Measurements from ENCODE around the gene SCD.
"Not testable (repeated sequence)": the region's sequence is repeated elsewhere in the genome, so short reads cannot be mapped to it uniquely, and the experiment has no call there.

SCD gene

DNA sequence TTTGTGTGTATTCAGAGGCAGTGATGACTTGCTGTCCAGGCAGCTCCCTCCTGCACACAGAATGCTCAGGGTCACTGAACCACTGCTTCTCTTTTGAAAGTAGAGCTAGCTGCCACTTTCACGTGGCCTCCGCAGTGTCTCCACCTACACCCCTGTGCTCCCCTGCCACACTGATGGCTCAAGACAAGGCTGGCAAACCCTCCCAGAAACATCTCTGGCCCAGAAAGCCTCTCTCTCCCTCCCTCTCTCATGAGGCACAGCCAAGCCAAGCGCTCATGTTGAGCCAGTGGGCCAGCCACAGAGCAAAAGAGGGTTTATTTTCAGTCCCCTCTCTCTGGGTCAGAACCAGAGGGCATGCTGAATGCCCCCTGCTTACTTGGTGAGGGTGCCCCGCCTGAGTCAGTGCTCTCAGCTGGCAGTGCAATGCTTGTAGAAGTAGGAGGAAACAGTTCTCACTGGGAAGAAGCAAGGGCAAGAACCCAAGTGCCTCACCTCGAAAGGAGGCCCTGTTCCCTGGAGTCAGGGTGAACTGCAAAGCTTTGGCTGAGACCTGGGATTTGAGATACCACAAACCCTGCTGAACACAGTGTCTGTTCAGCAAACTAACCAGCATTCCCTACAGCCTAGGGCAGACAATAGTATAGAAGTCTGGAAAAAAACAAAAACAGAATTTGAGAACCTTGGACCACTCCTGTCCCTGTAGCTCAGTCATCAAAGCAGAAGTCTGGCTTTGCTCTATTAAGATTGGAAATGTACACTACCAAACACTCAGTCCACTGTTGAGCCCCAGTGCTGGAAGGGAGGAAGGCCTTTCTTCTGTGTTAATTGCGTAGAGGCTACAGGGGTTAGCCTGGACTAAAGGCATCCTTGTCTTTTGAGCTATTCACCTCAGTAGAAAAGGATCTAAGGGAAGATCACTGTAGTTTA is 15.8 kb downstream of the SCD start:
- no peak for DNase-seq

DNA sequence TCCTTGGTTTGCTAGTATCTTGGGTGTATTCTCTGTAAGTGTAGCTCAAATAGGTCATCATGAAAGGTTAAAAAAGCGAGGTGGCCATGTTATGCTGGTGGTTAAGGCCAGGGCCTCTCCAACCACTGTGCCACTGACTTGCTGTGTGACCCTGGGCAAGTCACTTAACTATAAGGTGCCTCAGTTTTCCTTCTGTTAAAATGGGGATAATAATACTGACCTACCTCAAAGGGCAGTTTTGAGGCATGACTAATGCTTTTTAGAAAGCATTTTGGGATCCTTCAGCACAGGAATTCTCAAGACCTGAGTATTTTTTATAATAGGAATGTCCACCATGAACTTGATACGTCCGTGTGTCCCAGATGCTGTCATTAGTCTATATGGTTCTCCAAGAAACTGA is 17.1 kb downstream of the SCD start:
- no peak for DNase-seq

DNA sequence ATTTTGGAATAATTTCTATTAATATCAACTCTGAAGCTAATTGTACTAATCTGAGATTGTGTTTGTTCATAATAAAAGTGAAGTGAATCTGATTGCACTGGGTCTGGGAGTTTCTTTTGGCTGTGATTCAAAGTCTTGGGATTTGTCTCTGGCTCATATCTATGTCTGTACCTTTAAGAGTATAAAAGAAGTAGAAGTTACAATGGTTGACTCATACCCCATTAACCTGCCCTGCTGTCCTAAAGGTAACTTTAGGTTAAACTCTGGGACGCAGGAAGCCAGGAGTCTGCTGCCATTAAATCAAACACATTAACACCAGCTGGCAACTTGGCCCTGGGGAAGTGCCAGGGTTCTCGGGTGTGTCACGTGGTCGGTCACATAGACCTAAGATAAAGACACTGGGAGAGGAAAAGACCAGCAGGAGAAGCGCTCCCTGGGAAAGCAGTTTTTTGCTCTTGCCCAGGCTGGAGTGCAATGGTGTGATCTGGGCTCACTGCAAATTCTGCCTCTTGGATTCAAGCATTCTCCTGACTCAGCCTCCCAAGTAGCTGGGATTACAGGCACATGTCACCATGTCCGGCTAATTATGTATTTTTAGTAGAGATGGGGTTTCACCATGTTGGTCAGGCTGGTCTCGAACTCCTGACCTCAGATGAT is 17.8 kb downstream of the SCD start:
- DNase-seq = no peak

DNA sequence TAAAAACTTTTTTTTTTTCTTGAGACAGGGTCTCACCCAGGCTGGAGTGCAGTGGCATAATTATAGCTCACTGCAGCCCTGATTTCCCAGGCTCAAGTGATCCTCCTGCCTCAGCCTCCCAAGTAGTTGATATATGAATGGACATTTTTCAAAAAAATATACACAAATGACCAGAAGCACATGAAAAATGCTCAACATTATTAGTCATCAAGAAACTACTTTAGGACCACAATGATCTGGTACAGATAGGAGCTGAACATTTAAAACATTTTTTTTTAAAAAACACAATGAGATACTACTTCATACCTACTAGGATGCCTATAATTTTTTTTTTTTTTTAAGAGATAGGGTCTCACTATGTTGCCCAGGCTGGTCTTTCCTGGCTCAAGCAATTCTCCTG is 21.7 kb downstream of the SCD start:
- no peak for DNase-seq

DNA sequence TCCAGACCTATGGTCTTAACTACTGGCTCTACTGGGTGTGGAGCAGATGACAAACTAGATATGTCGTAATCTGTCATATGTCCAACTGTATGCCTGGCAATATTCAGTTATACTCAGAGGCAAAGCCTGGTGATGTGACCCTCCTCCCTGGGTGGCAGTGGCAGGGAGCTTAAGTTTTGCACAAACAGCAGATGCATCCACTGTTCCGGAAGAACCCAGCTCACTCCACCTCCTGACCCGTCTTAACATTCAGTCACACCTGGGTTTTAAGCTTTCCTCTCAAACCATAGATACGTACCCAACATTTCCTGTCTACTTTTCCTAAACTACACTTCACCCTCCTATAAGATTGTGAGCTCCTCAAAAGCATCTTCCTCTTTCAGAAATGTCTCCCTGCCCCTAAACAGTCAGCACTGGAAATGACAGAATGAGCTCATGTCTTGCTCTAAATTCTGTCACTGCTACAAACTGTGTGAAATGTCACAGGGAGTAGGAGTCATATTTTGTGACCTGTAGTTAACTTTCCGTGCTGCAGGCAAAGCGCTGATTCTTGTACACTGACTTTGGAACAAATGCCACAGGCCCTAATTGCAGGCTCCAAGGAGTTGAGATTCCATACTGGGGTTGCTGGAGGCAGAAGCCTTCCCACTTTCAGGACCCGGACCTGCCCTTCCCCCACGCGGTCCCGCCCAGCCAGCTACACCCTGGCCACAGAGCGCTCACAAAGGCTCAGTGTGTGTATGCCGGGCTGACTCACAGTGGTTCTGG is 23.9 kb downstream of the SCD start:
- peak in 4 of 5 donors; percentile 20 to 79 (median 26) for DNase-seq

DNA sequence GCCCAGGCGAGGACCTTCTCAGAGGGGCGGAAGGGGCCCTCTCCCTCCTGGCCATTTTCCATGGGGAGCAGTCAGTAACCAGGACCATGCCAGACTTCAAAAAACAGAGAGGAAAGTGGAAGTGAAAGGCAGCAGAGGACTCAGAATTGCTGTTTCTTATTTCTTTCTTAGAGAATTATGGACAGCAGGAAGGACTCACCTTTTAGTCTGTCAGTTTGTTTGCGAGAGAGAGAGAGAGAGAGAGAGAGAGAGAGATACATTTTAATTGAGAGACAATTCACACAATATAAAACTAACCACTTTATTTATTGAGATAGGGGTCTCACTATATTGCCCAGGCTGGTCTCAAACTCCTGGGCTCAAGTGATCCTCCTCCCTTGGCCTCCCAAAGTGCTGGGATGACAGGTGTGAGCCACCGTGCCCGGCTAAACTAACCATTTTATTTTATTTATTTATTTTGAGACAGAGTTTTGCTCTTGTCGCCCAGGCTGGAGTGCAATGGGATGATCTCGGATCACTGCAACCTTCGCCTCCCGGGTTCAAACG is 24.5 kb downstream of the SCD start:
- DNase-seq = no peak

DNA sequence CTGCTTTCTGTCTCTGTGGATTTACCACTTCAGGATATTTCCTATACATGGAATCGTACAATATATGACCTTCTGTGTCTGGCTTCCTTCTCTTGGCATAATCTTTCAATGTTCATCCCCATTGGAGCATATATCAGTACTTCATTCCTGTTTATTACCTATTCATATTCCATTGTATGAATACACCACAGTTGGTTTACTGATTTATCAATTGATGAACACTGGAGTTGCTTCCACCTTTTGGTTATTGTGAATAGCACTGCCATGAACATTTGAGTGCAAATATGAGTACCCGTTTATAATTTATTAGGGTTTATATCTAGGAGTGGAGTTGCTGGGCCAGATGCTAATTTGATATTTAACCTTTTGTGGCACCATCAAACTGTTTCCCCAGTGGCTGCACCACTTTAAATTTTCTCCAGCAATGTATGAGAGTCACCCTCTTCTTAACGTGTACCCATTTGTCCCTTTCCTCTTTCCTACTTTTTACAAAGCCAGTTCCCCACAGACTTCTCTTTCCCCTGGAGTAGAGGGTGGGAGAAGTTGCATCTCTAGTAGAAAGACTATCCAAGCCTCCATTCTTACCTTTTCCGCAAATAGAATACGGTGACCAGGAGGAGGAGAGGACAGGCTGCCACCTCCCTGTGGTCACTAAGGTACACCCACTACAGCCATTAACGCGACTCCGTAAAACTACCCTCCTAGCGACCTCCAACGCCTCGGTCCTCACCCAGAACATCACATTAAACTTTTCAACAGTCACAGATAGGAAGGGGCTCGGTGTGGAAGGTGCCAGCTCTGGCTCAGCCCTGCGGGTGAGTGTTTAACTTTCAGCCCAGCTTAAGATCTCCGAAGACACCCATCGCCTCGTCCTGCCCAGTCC is 25.6 kb downstream of the SCD start:
- no peak for DNase-seq

DNA sequence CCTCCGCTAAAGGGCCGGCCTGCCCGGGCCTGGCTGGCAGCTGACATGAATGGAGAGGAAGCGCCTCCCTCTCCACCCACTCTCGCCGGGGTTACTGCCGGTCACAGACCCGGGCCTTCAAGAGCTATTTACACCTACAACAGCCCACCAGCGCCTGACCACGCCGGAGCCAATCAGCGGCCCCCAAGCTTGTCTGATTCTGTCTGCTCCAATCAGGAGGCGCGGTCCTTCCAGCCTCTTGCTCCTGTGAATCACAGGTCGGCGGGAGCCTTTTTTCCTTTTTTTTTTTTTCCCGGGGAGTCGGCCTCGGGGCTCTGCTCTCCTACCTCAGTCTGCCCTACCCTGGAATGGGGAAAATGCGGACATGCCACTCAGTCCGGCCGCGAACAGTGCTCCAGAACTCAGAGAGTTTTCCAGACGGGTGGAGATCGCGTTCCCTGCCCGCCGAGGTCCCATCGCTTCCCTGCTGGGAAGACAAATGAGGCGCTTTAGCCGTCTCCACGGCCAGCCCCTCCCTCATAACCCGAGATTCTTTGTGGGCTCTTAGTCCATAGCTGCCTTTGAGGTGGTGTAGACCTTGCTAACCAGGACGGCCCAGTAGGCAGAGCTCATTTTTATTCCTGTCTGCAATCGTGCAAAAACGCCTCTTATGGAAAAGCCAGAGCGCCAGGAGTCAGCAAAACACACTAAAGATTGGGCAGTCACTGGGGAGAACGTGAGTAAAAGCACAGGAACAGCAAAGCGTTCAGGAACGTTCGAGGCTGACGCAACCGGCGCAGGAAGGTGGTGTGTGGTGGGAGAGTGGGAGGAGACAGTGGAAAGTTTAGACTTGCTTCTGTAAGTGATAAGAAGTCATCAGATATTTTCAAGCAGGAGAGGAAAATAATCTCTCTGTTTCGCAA is 26.5 kb downstream of the SCD start:
- peak; percentile 69 to 96 (median 76) for DNase-seq

DNA sequence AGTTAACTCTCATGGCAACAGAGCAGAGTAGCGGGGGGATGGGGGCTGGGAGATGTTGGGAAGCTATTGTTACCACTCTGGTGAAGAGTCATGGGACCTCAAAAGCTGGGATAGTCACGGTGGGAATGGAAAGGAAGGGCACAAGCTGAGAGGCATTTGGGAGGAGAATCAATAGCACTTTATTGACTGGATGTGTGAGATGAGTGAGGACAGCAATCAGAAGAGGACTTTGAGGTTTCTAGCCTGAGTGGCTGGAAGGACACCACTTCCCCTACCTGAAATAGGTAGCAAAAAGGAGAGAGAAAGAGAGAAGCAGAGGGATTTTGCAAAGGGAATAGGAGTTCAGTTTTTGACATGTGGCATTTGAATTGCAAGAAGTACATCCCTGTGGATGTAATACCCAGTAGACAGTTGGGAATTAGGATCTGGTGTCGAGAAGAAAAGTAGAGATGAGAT is 27.2 kb downstream of the SCD start:
- no peak for DNase-seq

DNA sequence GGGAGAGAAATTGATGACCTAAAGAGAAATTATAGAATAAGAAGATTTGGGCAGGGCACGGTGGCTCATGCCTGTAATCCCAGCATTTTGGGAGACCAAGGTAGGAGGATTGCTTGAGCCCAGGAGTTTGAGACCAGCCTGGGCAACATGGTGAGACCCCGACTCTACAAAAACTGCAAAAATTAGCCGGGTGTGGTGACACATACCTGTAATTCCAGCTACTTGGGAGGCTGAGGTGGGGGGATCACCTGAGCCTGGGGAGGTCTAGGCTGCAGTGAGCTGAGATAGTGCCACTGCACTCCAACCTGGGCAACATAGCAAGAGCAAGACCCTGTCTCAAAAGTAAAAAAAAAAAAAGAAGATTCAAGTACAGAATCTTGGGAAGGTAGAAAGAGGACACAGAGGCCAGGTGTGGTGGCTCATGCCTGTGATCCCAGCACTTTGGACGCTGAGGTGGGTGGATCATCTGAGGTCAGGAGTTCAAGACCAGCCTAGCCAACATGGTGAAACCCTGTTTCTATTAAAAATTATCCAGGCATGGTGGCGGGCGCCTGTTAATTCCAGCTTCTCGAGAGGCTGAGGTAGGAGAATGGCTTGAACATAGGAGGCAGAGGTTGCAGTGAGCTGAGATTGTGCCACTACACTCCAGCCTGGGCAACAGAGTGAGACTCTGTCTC is 27.8 kb downstream of the SCD start:
- not testable (repeated sequence) for DNase-seq

DNA sequence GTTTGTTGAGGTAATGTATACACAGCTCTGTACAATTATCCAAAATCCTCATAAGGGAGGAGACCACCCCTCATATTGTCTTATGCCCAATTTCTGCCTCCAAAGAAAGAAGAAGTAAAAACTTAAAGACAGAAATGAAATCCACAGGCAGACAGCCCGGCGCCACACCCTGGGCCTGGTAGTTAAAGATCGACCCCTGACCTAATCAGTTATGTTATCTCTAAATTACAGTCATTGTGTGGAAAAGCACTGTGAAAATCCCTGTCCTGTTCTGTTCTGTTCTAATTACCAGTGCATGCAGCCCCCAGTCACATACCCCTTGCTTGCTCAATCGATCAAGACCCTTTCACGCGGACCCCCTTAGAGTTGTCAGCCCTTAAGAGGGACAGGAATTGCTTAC is 29.6 kb downstream of the SCD start:
- not testable (repeated sequence) for DNase-seq

DNA sequence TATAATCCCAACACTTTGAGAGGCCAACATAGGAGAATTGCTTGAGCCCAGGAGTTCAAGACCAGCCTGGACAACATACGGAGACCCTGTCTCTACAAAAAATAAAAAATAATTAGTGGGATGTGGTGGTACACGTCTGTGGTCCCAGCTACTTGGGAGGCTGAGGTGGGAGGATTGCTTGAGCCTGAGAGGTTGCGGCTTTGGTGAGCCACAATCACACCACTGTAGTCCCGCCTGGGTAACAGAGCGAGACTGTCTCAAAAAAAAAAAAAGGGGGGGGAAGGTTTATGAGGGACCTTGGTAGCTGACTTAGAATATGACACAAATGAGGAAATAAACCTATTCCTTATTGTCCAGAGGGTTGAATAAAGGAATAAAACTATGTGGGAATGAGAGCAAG is 30.8 kb downstream of the SCD start:
- no peak for DNase-seq

DNA sequence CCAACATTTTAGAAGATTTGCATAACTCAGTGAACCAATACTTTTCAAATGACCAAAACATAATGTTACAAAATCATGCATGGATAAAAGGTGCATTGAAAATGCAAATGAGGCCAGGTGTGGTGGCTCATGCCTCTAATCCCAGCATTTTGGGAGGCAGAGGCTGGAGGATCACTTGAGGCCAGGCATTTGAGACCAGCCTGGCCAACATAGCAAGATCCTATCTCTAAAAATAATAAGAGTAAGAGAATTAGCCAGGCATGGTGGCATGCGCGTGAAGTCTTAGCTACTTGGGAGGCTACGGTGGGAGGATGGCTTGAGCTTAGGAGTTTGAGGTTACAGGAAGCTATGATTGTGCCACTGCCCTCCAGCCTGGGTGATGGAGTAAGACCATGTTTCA is 33.4 kb downstream of the SCD start:
- DNase-seq = no peak

DNA sequence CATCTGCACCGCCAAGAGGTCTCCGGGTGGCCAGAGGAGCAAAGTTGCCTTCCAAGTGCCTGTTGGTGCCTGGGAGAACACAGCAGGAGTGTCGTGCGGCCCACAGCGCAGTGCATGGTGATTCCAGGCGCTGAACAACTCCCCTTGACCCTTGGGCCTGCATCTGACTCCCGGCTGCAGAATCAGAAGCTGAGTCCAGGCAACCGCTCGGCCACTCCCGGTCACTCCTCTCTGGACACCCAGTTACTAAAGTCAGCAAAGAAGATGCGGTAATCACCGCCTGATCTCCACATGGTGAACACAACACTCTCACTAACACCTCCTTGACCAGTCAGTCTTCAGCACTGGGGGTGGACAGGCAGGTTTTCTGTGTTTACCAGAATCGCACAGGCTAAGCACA is 35.5 kb downstream of the SCD start:
- DNase-seq = no peak

DNA sequence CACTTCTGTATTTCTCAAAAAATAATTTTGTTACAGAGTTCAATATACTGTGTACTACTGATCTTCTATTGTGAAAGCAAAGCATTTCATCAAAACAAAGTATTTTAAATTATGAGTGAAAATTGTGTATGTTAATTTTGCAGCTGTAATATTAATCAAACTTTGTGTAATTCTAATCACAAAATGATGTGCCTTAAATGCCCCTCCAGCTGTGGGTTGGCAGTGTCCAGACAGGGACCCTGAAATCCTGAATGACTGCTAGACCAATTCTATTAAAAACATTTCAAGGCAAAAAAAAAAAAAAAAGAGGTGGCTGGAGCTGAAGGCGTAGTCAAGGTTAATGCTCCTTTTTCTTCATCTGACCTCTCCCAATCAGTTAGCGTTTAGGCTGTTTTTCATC is 36.2 kb downstream of the SCD start:
- no peak for DNase-seq

DNA sequence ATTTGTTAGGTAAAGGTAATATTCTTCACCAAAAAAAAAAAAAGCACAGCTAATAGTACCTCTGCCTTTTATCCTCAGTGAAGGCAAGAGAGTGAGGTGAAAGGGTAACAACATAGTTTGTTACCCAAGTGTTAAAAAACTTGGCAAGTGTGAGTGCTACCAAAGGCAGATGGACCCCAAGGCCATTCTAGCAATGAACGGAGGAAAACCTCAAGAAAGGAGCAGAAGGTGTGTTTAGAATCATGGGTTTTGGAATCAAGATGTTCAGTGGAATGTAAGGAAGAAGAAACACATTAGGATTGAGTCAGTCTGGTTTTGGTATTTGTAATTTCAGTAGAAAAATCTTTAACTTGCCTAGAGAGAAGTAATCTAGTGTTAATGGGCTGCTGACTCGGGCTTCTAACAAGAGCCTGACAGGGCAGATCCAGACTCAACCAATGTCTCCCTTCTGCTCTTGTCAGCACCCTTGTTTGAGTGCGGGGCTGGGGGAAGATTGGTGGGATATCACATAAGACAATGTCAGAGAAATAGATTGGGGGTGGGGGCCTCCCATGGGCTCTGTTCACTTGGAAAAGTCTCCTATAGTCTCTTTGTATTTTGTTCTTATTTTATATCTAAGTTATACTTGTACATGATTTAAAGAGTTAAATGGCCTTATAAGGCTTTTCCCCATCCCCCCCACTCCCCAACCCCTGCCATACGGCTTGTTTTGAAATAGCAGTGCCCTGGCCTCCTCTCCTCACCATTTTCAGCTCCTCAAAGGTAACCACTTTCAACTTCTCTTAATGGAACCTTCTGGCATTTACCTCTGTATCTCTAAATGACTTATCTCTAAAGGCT is 44.4 kb downstream of the SCD start:
- DNase-seq = no peak

DNA sequence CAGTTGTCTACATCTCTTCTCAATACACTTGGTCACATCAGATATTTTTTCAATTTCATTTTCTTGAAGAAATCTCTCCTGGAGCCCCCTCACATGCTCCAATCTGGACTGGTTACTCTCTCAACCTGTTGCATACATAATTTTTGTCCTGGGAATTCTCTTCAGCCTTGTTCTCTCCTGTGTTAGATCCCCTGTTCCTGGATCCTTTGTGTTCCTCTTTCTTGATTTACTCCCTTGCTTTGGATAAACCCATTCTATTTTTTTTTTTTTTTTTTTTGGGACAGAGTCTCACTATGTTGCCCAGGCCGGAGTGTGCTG is 45.6 kb downstream of the SCD start:
- no peak for DNase-seq

DNA sequence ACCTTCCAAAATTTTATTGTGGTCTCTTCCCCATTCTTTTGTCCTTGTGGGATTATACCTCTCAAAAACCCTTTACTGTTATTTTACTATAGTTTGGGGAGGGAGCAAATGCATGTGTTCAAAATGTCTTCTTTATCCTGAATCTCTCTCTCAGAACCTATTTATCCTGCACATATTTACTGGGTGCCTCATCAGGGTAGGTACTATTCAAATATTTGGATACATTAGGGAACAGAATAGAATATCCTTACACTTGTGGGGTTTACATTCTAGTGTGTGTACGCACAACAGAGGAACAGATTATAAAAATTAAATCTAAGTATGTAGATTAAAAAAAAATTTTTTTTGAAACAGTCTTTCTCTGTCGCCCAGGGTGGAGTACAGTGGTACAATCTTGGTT is 48.6 kb downstream of the SCD start:
- DNase-seq = no peak

DNA sequence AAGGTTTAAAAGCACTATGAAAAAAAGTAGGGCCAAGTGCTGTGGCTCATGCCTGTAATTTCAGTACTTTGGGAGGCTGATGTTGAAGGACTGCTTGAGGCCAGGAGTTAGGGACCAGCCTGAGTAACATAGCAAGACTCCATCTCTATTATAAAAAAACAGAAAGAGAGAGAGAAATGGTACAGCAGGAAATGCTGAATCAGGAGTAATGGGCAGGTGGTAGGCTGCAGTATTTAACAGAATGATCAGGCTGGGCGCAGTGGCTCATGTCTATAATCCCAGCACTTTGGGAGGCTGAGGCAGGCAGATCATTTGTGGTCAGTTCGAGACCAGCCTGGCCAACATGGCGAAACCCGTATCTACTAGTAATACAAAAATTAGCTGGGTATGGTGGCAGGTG is 49.6 kb downstream of the SCD start:
- no peak for DNase-seq

Measured in T-helper 1 cell (primary cell).